DND-41 (cell line): ENCODE measurements around the gene ADAMTSL3.
"Not testable (repeated sequence)": the region's sequence is repeated elsewhere in the genome, so short reads cannot be mapped to it uniquely, and the experiment has no call there.

Source experiments
- ATAC-seq: fragments of 200-7000 bp; cut with Tn5 transposase; 3 replicates; pipeline ENCODE4 v1.9.1; 2021; ENCODE audit warnings: low read depth; ENCODE audit not compliant: insufficient read depth
- DNase-seq: peaks from one replicate; pipeline ENCODE4 v3.0.0-alpha.2; 2020
- H2AFZ ChIP-seq: 2 replicates; pipeline ENCODE4 v1.6.0; 2012; ENCODE audit warnings: low read depth, low read length
- H3K27ac ChIP-seq: 2 replicates; pipeline ENCODE4 v1.5.1; 2012; ENCODE audit warnings: low read length, inconsistent platforms
- H3K27me3 ChIP-seq: fragments of 200-600 bp; sonication (generic); 2 replicates; pipeline ENCODE4 v1.6.0; 2012; ENCODE audit warnings: low read length, mild to moderate bottlenecking, inconsistent platforms; ENCODE audit not compliant: insufficient read depth, poor library complexity
- H3K36me3 ChIP-seq: 2 replicates; pipeline ENCODE4 v1.5.1; 2012; ENCODE audit warnings: low read length, inconsistent platforms; ENCODE audit not compliant: insufficient read depth
- H3K4me1 ChIP-seq: 2 replicates; pipeline ENCODE4 v1.5.1; 2012; ENCODE audit warnings: mild to moderate bottlenecking, low read length; ENCODE audit not compliant: insufficient read depth
- H3K4me2 ChIP-seq: 2 replicates; pipeline ENCODE4 v1.6.0; 2012; ENCODE audit warnings: mild to moderate bottlenecking, moderate library complexity, low read length, inconsistent platforms; ENCODE audit not compliant: insufficient read depth
- H3K4me3 ChIP-seq, 2 experiments: fragments of 200-600 bp in 1 of 2; shearing (Covaris generic) in 1 of 2; 2 replicates each; pipeline ENCODE4 v1.5.1; 2012 to 2016; ENCODE audit warnings: inconsistent platforms in 2 of 2, low read length in 2 of 2, mild to moderate bottlenecking in 2 of 2, low read depth in 1 of 2, moderate library complexity in 1 of 2
- H3K79me2 ChIP-seq: 2 replicates; pipeline ENCODE4 v1.6.0; 2012; ENCODE audit warnings: low read length, inconsistent platforms; ENCODE audit not compliant: insufficient read depth
- H3K9ac ChIP-seq: 2 replicates; pipeline ENCODE4 v1.6.0; 2012; ENCODE audit warnings: low read depth, mild to moderate bottlenecking, inconsistent platforms, low read length, moderate library complexity
- H3K9me3 ChIP-seq: 2 replicates; pipeline ENCODE4 v1.5.1; 2012; ENCODE audit warnings: low read length, moderate library complexity, mild to moderate bottlenecking, inconsistent platforms; ENCODE audit not compliant: insufficient read depth, severe bottlenecking
- H4K20me1 ChIP-seq: 2 replicates; pipeline ENCODE4 v1.6.0; 2012; ENCODE audit warnings: low read length; ENCODE audit not compliant: insufficient read depth
- EZH2 ChIP-seq: IDR thresholded peaks from 3 replicates; pipeline ENCODE4 v1.6.1; 2012; ENCODE audit warnings: borderline replicate concordance, low read depth, mild to moderate bottlenecking, moderate library complexity, low read length, inconsistent platforms; ENCODE audit not compliant: severe bottlenecking
- TF ChIP-seq, protein P1 (sequence below): IDR thresholded peaks from 2 replicates; pipeline ENCODE4 v1.5.1; 2012; ENCODE audit warnings: borderline replicate concordance, low read length, moderate library complexity, mild to moderate bottlenecking; ENCODE audit not compliant: poor library complexity, severe bottlenecking; ENCODE audit errors: extremely low read depth

The ADAMTSL3 gene

DNA sequence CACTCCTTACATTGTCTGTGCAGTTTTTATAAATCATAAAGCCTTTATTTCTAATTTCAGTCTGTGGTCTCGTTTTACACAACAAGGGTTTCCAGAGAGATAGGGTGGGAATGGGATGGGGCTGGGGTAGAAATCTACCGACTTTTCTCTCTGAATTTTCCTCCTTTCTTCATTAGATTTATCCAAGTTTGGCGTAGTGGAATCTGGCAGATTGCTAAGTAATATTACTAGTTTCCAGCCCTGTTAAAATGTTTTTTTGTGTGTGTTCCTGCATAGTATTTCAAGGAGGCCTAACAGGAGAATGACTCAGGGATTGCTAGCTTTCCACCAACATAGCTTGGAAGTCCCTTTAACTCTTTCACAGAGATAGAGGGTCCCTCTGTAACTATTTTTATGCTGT is 396.2 kb downstream of the ADAMTSL3 start:
- no peak overlapping the region for H3K4me3 ChIP-seq
- TF ChIP-seq, protein P1, sequence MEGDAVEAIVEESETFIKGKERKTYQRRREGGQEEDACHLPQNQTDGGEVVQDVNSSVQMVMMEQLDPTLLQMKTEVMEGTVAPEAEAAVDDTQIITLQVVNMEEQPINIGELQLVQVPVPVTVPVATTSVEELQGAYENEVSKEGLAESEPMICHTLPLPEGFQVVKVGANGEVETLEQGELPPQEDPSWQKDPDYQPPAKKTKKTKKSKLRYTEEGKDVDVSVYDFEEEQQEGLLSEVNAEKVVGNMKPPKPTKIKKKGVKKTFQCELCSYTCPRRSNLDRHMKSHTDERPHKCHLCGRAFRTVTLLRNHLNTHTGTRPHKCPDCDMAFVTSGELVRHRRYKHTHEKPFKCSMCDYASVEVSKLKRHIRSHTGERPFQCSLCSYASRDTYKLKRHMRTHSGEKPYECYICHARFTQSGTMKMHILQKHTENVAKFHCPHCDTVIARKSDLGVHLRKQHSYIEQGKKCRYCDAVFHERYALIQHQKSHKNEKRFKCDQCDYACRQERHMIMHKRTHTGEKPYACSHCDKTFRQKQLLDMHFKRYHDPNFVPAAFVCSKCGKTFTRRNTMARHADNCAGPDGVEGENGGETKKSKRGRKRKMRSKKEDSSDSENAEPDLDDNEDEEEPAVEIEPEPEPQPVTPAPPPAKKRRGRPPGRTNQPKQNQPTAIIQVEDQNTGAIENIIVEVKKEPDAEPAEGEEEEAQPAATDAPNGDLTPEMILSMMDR: no peak
- no peak for TF ChIP-seq EZH2
- no peak overlapping the region for H2AFZ ChIP-seq
- H3K27ac ChIP-seq: no peak overlapping the region
- H3K9ac ChIP-seq: no peak overlapping the region
- no peaks in the 10 kb centered on the region for H3K79me2 ChIP-seq
- DNase-seq: no peak
- H3K36me3 ChIP-seq: no peaks in the 10 kb centered on the region
- no peaks in the 10 kb centered on the region for H3K27me3 ChIP-seq
- H3K9me3 ChIP-seq: no peaks in the 10 kb centered on the region
- no peak overlapping the region for H3K4me2 ChIP-seq
- H3K4me1 ChIP-seq: no peaks in the 10 kb centered on the region
- no peak for ATAC-seq
- H4K20me1 ChIP-seq: no peaks in the 10 kb centered on the region

DNA sequence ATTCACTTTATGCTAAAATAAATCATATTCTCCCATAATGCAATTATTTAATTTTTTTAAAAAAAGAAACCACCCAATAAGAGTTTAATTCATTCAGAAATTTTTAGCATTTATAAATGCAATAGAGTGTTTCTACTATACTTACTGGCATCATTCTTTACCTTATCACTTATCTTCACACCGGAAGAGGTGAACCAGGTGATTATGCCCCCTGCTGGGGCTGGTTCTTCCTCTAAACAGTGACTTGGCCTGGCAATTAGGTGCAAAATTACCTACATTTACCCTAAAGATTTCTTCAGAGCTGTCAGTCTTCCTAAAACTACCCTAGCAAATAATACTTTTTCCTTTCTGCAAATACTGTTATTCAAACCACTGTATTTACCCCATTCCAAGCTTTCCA is 397.2 kb downstream of the ADAMTSL3 start:
- not testable (repeated sequence) for H3K36me3 ChIP-seq, H3K4me3 ChIP-seq, DNase-seq, H3K9ac ChIP-seq, H2AFZ ChIP-seq, H3K27me3 ChIP-seq, H3K4me2 ChIP-seq, H3K27ac ChIP-seq, H3K9me3 ChIP-seq, ATAC-seq, H3K4me1 ChIP-seq, H3K79me2 ChIP-seq, H4K20me1 ChIP-seq

DNA sequence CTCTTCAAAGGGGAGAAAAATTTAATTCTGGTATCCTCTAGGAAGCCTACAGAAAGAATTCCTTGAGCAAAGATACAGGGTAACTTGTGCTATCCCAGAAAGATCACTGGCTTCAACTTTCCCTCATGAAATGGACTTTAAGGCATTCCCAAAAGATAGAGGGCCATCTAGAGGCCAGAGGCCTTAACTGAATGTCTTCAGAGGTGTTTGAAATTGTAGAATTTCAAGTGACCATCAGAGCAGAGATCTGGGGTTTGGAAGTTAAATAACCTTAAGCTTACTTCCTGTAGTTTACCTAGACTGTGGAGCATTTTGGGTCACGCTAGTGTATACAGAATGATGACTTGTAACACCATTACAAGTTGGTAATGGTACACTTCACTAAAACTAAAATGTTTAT is 400.6 kb downstream of the ADAMTSL3 start:
- not testable (repeated sequence) for H2AFZ ChIP-seq, H3K4me1 ChIP-seq, H3K9ac ChIP-seq, H3K9me3 ChIP-seq, H3K4me3 ChIP-seq, H3K79me2 ChIP-seq, H3K27ac ChIP-seq, H3K4me2 ChIP-seq, H3K36me3 ChIP-seq, DNase-seq, H4K20me1 ChIP-seq, ATAC-seq, H3K27me3 ChIP-seq

DNA sequence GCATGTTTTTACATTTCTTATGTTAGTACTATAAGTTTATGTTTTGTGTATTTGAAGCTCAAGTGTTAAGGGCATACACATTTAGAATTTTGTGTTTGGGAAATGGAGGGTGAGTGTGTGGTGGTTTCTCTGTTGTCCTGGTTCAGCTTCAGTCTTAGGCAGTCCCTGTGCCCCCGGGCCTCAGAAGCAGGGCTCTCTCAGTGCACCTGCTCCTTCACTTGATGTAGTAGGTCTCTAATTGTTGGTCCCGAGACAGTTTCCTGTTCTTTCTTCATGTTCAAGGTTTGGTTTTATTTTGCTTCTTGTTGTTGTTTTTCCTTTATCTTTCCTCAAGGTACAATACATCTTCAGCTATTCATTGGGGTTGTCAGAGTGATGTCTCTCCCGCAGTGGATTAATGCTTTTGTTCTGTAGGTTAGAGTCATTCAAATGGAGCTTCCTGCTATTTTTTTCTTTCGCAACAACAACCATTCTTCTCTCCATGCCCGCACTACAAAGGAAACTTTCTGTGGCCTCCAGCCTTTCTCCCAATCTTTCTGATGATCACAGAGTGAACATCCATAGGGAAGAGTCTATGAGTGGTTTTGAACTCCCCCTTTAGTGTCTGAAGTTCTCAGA is 403.9 kb downstream of the ADAMTSL3 start:
- Histone ChIP-seq H3K9ac (no peak overlapping the region), H3K27me3 (no peaks in the 10 kb centered on the region), H3K79me2 (no peaks in the 10 kb centered on the region), H3K4me1 (no peaks in the 10 kb centered on the region), H2AFZ (no peak overlapping the region), H3K4me2 (no peak overlapping the region), H3K9me3 (no peaks in the 10 kb centered on the region), H3K4me3 (no peak overlapping the region), H4K20me1 (no peaks in the 10 kb centered on the region), H3K36me3 (no peaks in the 10 kb centered on the region), H3K27ac (no peak overlapping the region)
- no peak for DNase-seq
- no peak for ATAC-seq
- TF ChIP-seq EZH2: no peak
- TF ChIP-seq, protein P1: no peak

DNA sequence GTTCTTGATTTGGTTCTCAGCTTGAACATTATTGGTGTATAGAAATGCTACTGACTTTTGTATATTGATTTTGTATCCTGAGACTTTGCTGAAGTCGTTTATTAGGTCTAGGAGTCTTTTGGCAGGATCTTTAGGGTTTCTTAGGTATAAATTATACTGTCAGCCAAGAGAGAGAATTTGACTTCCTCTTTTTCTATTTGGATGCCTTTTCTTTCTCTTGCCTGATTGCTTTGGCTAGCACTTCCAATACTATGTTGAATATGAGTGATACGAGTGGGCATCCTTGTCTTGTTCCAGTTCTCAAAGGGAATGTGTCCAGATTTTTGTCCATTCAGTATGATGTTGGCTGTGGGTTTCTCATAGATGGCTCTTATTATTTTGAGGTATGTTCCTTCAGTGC is 409.8 kb downstream of the ADAMTSL3 start:
- not testable (repeated sequence) for ATAC-seq

DNA sequence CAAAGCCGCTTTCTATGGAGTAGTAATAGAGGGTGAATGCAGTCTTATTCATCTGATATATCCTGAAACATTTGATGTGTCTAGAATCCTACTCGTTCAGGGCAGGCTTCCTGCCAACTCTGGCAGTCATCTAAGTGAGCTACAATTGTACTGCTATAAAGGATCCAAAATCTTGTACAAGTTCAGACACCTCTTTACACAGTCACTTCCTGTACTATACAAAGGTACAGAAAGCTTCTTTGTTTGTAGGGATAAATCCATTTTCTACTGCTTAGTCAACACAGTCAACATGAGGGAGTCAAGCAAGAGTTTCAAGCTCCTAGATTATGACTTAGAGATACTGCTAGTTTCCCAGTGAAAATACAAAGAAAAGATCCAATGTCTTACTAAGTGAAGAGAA is 414.8 kb downstream of the ADAMTSL3 start:
- not testable (repeated sequence) for H4K20me1 ChIP-seq, H3K27ac ChIP-seq, ATAC-seq, H2AFZ ChIP-seq, H3K4me3 ChIP-seq, H3K9me3 ChIP-seq, H3K27me3 ChIP-seq, H3K4me1 ChIP-seq, H3K4me2 ChIP-seq, DNase-seq, H3K36me3 ChIP-seq, H3K9ac ChIP-seq, H3K79me2 ChIP-seq

More for the DNA sequence above, 409.8 kb downstream of the ADAMTSL3 start:
- not testable (repeated sequence) for H3K4me3 ChIP-seq, DNase-seq, H3K27ac ChIP-seq, H4K20me1 ChIP-seq, H3K36me3 ChIP-seq, H3K4me2 ChIP-seq, H3K27me3 ChIP-seq, H3K9me3 ChIP-seq, H3K79me2 ChIP-seq, H3K9ac ChIP-seq, H3K4me1 ChIP-seq, H2AFZ ChIP-seq

DNA sequence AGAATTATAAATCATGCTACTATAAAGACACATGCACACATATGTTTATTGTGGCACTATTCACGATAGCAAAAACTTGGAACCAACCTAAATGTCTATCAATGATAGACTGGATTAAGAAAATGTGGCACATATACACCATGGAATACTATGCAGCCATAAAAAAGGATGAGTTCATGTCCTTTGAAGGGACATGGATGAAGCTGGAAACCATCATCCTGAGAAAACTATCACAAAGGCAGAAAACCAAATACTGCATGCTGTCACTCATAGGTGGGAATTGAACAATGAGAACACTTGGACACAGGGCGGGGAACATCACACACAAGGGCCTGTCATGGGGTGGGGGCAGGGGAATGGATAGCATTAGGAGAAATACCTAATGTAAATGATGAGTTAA is 424.1 kb downstream of the ADAMTSL3 start:
- not testable (repeated sequence) for H3K9me3 ChIP-seq, ATAC-seq, DNase-seq

More for the DNA sequence above, 424.1 kb downstream of the ADAMTSL3 start:
- H3K36me3 ChIP-seq, H3K4me2 ChIP-seq, H3K4me1 ChIP-seq, H3K9ac ChIP-seq, H3K27ac ChIP-seq, H3K4me3 ChIP-seq, H4K20me1 ChIP-seq, H3K79me2 ChIP-seq, H2AFZ ChIP-seq: not testable (repeated sequence)
- peaks cover 22% of the 10 kb centered on the region for H3K27me3 ChIP-seq
